Measurements from ENCODE around the gene RBM42.

The RBM42 gene

GRCh38 chr19:35670686-35671085 lies 41.9 kb downstream of the RBM42 start:
- no peak overlapping the region for H3K4me3 ChIP-seq
- H3K27me3 ChIP-seq = peaks cover 0 to 29% of the 10 kb centered on the region in 2 donors
- peaks cover 0 to 1% (median 0%) of the 10 kb centered on the region in 3 donors for H3K36me3 ChIP-seq
- no peaks in the 10 kb centered on the region for H3K9me3 ChIP-seq
- peaks cover 0 to 7% (median 3%) of the 10 kb centered on the region in 4 donors for H3K4me1 ChIP-seq
- intact Hi-C loops (cut with DNase I; ENCODE audit: low total_unique reads) = no loop called here
- DNase-seq = no peak
- H3K27ac ChIP-seq = no peak overlapping the region
- TF ChIP-seq CTCF (IDR thresholded peaks at IDR 0.05) = no peak

- no peak overlapping the region for H3K27ac ChIP-seq
- TF ChIP-seq CTCF (IDR thresholded peaks at IDR 0.05) = no peak
- H3K9me3 ChIP-seq = no peaks in the 10 kb centered on the region
- intact Hi-C loops (cut with DNase I; ENCODE audit: low total_unique reads) = no loop called here
- peaks cover 0 to 39% of the 10 kb centered on the region in 2 donors for H3K27me3 ChIP-seq
- H3K4me3 ChIP-seq = no peak overlapping the region
- H3K36me3 ChIP-seq = no peaks in the 10 kb centered on the region
- no peak for DNase-seq
- H3K4me1 ChIP-seq = peaks cover 0 to 7% (median 3%) of the 10 kb centered on the region in 4 donors
These were observed 43.0 kb downstream of the RBM42 start for GRCh38 chr19:35671818-35672217.

- intact Hi-C loops (cut with DNase I; ENCODE audit: low total_unique reads) = no loop called here
- Histone ChIP-seq H3K4me3 (peak overlapping the region in 1 of 2 donors; percentile 20), H3K27me3 (peaks cover 0 to 47% of the 10 kb centered on the region in 2 donors), H3K9me3 (no peaks in the 10 kb centered on the region), H3K27ac (no peak overlapping the region), H3K36me3 (no peaks in the 10 kb centered on the region), H3K4me1 (peaks cover 0 to 7% (median 3%) of the 10 kb centered on the region in 4 donors)
- no peak for DNase-seq
- no peak for TF ChIP-seq CTCF (IDR thresholded peaks at IDR 0.05)
These were observed 44.4 kb downstream of the RBM42 start for GRCh38 chr19:35673121-35673804.

GRCh38 chr19:35675589-35676140 lies 46.8 kb downstream of the RBM42 start:
- Histone ChIP-seq H3K4me3 (no peak overlapping the region), H3K36me3 (no peaks in the 10 kb centered on the region), H3K4me1 (peaks cover 0 to 7% (median 3%) of the 10 kb centered on the region in 4 donors), H3K9me3 (no peaks in the 10 kb centered on the region), H3K27me3 (peaks cover 0 to 47% of the 10 kb centered on the region in 2 donors), H3K27ac (no peak overlapping the region)
- intact Hi-C loops (cut with DNase I; ENCODE audit: low total_unique reads) = no loop called here
- no peak for DNase-seq
- TF ChIP-seq CTCF (IDR thresholded peaks at IDR 0.05) = no peak

Measured in tibial artery (tissue), 4 donors.